ENCODE data around the gene TMEM272. TPM values are rescaled to one million over a fixed set of nuclear protein-coding genes. Genes with fewer than 3 reads are reported as not detected.

TMEM272 gene
- total and polyA plus RNA-seq, 9 of the 15 experiments (the other 6 are each of a cell fraction or from before 2014, with no cell fraction given) = 0.04 to 0.16 (median 0.06) TPM; not detected in 2

GRCh38 chr13:51772781-51773180, 72.2 kb downstream of the TMEM272 start:
- Histone ChIP-seq H3K9me1 (ENCODE audit: control insufficient read depth, insufficient read depth, low read length) (no peaks in the 10 kb centered on the region), H4K20me1 (replicated peaks; ENCODE audit: control insufficient read depth, insufficient read depth, low read length) (no peaks in the 10 kb centered on the region), H3K4me2 (ENCODE audit: insufficient read depth, low read length) (no peak overlapping the region), H3K27me3 (ENCODE audit: control insufficient read depth in 2 of 2, insufficient read depth in 2 of 2, low read length in 2 of 2) (peaks cover 0 to 6% of the 10 kb centered on the region in 2 experiments; a peak in 3 of 5 replicates), H3K4me1 (replicated peaks in 1 of 2; ENCODE audit: control insufficient read depth in 2 of 2, insufficient read depth in 2 of 2, low read length in 2 of 2) (peaks cover 0 to 3% of the 10 kb centered on the region in 2 experiments; a peak in 2 of 5 replicates), H3K27ac (ENCODE audit: extremely low read depth, low read depth, low read length) (no peak overlapping the region), H3K79me2 (ENCODE audit: control insufficient read depth, insufficient read depth, low read length) (no peaks in the 10 kb centered on the region), H3K9ac (ENCODE audit: insufficient read depth in 1 of 2, low read depth in 2 of 2, low read length in 2 of 2) (no peak overlapping the region), H2AFZ (ENCODE audit: low read depth, low read length) (no peak overlapping the region), H3K4me3 (no peak overlapping the region), H3K36me3 (ENCODE audit: control insufficient read depth, insufficient read depth, low read length) (no peaks in the 10 kb centered on the region), H3K9me3 (replicated peaks; ENCODE audit: control insufficient read depth, insufficient read depth, low read depth, low read length) (no peaks in the 10 kb centered on the region)
- FAIRE-seq (no peak), ATAC-seq (no peak), DNase-seq (ENCODE audit: extremely low read depth in 1 of 4, low spot score in 3 of 4) (no peak)
- in situ Hi-C loops (cut with MboI) = no loop called here
- POLR2A ChIA-PET = no interaction called here
- CTCF ChIA-PET (ENCODE audit: low intra/inter-chr PET ratio) = no interaction called here
- intact Hi-C loops (cut with micrococcal nuclease) = no loop called here
- BruUV-seq (replicated peaks) = no TSS peak
- 28% methylated on average over 4 of the region's 6 CpGs for WGBS (ENCODE audit: insufficient coverage, low coverage, missing lambda C conversion rate)
- no peak for TF ChIP-seq RFX5 (IDR thresholded peaks at IDR 0.05; ENCODE audit: low read depth, low read length)
- no peak for TF ChIP-seq ZNF280B (CRISPR knock-in tag; IDR thresholded peaks at IDR 0.05)
- TF ChIP-seq ZNF146 (CRISPR knock-in tag; IDR thresholded peaks at IDR 0.05; ENCODE audit: unreplicated experiment) = no peak
- TF ChIP-seq PYGO2 (tag; IDR thresholded peaks at IDR 0.05) = no peak
- no peak for TF ChIP-seq FOXM1 (IDR thresholded peaks at IDR 0.05; ENCODE audit: low read depth)
- TF ChIP-seq FOXM1 (CRISPR knock-in tag; IDR thresholded peaks at IDR 0.05; ENCODE audit: low read depth) = no peak
- no peak for TF ChIP-seq SP2 (IDR thresholded peaks at IDR 0.05; ENCODE audit: extremely low read depth, low read depth, low read length, poor library complexity, severe bottlenecking)
- TF ChIP-seq RBM39 (optimal IDR thresholded peaks at IDR 0.05; ENCODE audit: low read depth, low read length) = no peak
- TF ChIP-seq, protein P1, sequence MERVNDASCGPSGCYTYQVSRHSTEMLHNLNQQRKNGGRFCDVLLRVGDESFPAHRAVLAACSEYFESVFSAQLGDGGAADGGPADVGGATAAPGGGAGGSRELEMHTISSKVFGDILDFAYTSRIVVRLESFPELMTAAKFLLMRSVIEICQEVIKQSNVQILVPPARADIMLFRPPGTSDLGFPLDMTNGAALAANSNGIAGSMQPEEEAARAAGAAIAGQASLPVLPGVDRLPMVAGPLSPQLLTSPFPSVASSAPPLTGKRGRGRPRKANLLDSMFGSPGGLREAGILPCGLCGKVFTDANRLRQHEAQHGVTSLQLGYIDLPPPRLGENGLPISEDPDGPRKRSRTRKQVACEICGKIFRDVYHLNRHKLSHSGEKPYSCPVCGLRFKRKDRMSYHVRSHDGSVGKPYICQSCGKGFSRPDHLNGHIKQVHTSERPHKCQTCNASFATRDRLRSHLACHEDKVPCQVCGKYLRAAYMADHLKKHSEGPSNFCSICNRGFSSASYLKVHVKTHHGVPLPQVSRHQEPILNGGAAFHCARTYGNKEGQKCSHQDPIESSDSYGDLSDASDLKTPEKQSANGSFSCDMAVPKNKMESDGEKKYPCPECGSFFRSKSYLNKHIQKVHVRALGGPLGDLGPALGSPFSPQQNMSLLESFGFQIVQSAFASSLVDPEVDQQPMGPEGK (CRISPR knock-in tag; IDR thresholded peaks at IDR 0.05; ENCODE audit: borderline replicate concordance) = no peak
- no peak for TF ChIP-seq NR1H2 (CRISPR knock-in tag; IDR thresholded peaks at IDR 0.05)
- no peak for TF ChIP-seq ATF3 (IDR thresholded peaks at IDR 0.05)
- no peak for TF ChIP-seq ATF3 (CRISPR knock-in tag; conservative IDR thresholded peaks at IDR 0.05)
- TF ChIP-seq THRB (CRISPR knock-in tag; conservative IDR thresholded peaks at IDR 0.05) = no peak
- TF ChIP-seq CCNT2 (IDR thresholded peaks at IDR 0.05; ENCODE audit: borderline replicate concordance, extremely low read depth, insufficient read length, low read depth, low read length) = no peak
- TF ChIP-seq, protein P2, sequence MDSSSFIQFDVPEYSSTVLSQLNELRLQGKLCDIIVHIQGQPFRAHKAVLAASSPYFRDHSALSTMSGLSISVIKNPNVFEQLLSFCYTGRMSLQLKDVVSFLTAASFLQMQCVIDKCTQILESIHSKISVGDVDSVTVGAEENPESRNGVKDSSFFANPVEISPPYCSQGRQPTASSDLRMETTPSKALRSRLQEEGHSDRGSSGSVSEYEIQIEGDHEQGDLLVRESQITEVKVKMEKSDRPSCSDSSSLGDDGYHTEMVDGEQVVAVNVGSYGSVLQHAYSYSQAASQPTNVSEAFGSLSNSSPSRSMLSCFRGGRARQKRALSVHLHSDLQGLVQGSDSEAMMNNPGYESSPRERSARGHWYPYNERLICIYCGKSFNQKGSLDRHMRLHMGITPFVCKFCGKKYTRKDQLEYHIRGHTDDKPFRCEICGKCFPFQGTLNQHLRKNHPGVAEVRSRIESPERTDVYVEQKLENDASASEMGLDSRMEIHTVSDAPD (CRISPR knock-in tag; IDR thresholded peaks at IDR 0.05) = no peak
- no peak for TF ChIP-seq RBM34 (IDR thresholded peaks at IDR 0.05; ENCODE audit: borderline replicate concordance, insufficient read depth, low read length)
